HCT116 (cell line): Measurements from ENCODE around the gene NLRP1. TPM values are rescaled to one million over a fixed set of nuclear protein-coding genes. Genes with fewer than 3 reads are reported as not detected.

Experiments
- ATAC-seq: fragments of 200-7000 bp; cut with Tn5 transposase; 2 replicates; pipeline ENCODE4 v1.9.1; 2020; ENCODE audit warnings: mild to moderate bottlenecking, moderate library complexity
- BruUV-seq: library from RNA; stranded (reverse); fragments of 400-500 nt; replicated peaks from 2 replicates; lab custom pipeline; 2021; lab: Mats Ljungman, UMichigan
- CTCF ChIA-PET: fragments of 300-600 bp; sonication (Branson Sonifier 250); formaldehyde crosslinking; loops from one replicate; lab custom pipeline; 2021; ENCODE audit warnings: antibody characterized with exemption; lab: Charles Lee
- POLR2A ChIA-PET: fragments of 300-600, 350-600 bp; sonication (Branson Sonifier 250); formaldehyde crosslinking; loops from one replicate; lab custom pipeline; 2021; ENCODE audit warnings: antibody characterized with exemption; lab: Charles Lee
- RAD21 ChIA-PET, 2 experiments: fragments of 300-600 bp; sonication (Branson Sonifier 250); formaldehyde crosslinking; loops; one replicate each; lab custom pipeline; 2023; ENCODE audit warnings: low total read pairs in 2 of 2; ENCODE audit not compliant: uncharacterized antibody in 2 of 2, unreplicated experiment in 2 of 2, low non-redundant PET in 1 of 2; lab: Charles Lee
- DNase-seq: peaks from one replicate; pipeline ENCODE4 v3.0.0-alpha.2; 2010; ENCODE audit warnings: low read depth, low spot score
- H2AFZ ChIP-seq: fragments of 200-600 bp; shearing (Covaris generic), sonication (generic); 2 replicates; pipeline ENCODE4 v1.6.1; 2017; ENCODE audit warnings: low read depth, mixed run types, mixed read lengths, antibody characterized with exemption, low read length; ENCODE audit not compliant: poor library complexity, severe bottlenecking
- H3K27ac ChIP-seq: 2 replicates; pipeline ENCODE4 v1.5.1; 2012; ENCODE audit warnings: low read depth, low read length
- H3K27me3 ChIP-seq: fragments of 200-600 bp; sonication (generic); 2 replicates; pipeline ENCODE4 v1.6.1; 2016; ENCODE audit warnings: mixed run types, low read length, mixed read lengths; ENCODE audit not compliant: insufficient read depth
- H3K36me3 ChIP-seq, 2 experiments: fragments of 200-500 bp in 1 of 2; fragments of 200-600 bp in 1 of 2; sonication (Bioruptor generic) in 1 of 2; sonication (generic) in 1 of 2; 2 replicates each; pipeline versions ENCODE4 v1.5.1 to v1.6.1; 2014 to 2016; ENCODE audit warnings: low read length in 2 of 2, inconsistent platforms in 1 of 2, mixed read lengths in 1 of 2, mixed run types in 1 of 2; ENCODE audit not compliant: insufficient read depth in 2 of 2, control insufficient read depth in 1 of 2
- H3K4me1 ChIP-seq, 2 experiments: fragments of 200-600 bp in 1 of 2; sonication (generic) in 1 of 2; 2 replicates each; pipeline versions ENCODE4 v1.5.1 to v1.6.1; 2012 to 2017; ENCODE audit warnings: low read length in 2 of 2, inconsistent platforms in 1 of 2, mild to moderate bottlenecking in 1 of 2, mixed read lengths in 1 of 2, mixed run types in 1 of 2, moderate library complexity in 1 of 2; ENCODE audit not compliant: insufficient read depth in 2 of 2, control insufficient read depth in 1 of 2
- H3K4me2 ChIP-seq: fragments of 200-600 bp; sonication (generic); 2 replicates; pipeline ENCODE4 v1.6.1; 2017; ENCODE audit warnings: mixed run types, low read length, mixed read lengths
- H3K4me3 ChIP-seq, 2 experiments: fragments of 200-600 bp in 1 of 2; sonication (generic) in 1 of 2; replicated peaks in 1 of 2; 2 replicates each; pipeline ENCODE4 v1.5.1; 2011 to 2016; ENCODE audit warnings: low read length in 2 of 2, control low read depth in 1 of 2, low read depth in 1 of 2, mild to moderate bottlenecking in 1 of 2, mixed read lengths in 1 of 2, mixed run types in 1 of 2
- H3K79me2 ChIP-seq: fragments of 200-600 bp; sonication (generic); 2 replicates; pipeline ENCODE4 v1.6.1; 2017; ENCODE audit warnings: mild to moderate bottlenecking, mixed run types, low read length, moderate library complexity, mixed read lengths; ENCODE audit not compliant: insufficient read depth
- H3K9ac ChIP-seq: fragments of 200-600 bp; sonication (generic); 2 replicates; pipeline ENCODE4 v1.6.1; 2016; ENCODE audit warnings: low read length, mixed read lengths
- H3K9me2 ChIP-seq: fragments of 200-600 bp; sonication (generic), shearing (Covaris generic); 2 replicates; pipeline ENCODE4 v1.6.1; 2017; ENCODE audit warnings: mixed run types, mild to moderate bottlenecking, moderate library complexity; ENCODE audit not compliant: insufficient read depth
- H3K9me3 ChIP-seq, 2 experiments: fragments of 200-500 bp in 1 of 2; fragments of 200-600 bp in 1 of 2; sonication (Bioruptor generic) in 1 of 2; sonication (generic) in 1 of 2; 2 replicates each; pipeline ENCODE4 v1.6.1; 2014 to 2017; ENCODE audit warnings: low read length in 2 of 2, mixed read lengths in 2 of 2, inconsistent platforms in 1 of 2, low read depth in 1 of 2, mild to moderate bottlenecking in 1 of 2, mixed run types in 1 of 2, moderate library complexity in 1 of 2; ENCODE audit not compliant: control insufficient read depth in 1 of 2, insufficient read depth in 1 of 2
- H4K20me1 ChIP-seq: fragments of 200-600 bp; sonication (generic), shearing (Covaris generic); 2 replicates; pipeline ENCODE4 v1.6.1; 2017; ENCODE audit warnings: mixed run types, mild to moderate bottlenecking, moderate library complexity; ENCODE audit not compliant: insufficient read depth
- ATF3 ChIP-seq: IDR thresholded peaks from 2 replicates; pipeline ENCODE4 v1.6.1; 2012
- EGR1 ChIP-seq: IDR thresholded peaks from 2 replicates; pipeline ENCODE4 v1.6.1; 2012; ENCODE audit warnings: low read depth
- EZH2 ChIP-seq: fragments of 200-600 bp; sonication (generic); IDR thresholded peaks from 2 replicates; pipeline ENCODE4 v1.6.1; 2017; ENCODE audit warnings: antibody characterized with exemption, mixed run types
- FOSL1 ChIP-seq: IDR thresholded peaks from 2 replicates; pipeline ENCODE4 v1.6.1; 2012; ENCODE audit warnings: low read depth
- POLR2AphosphoS5 ChIP-seq: IDR thresholded peaks from 2 replicates; pipeline ENCODE4 v1.6.1; 2011; ENCODE audit warnings: mild to moderate bottlenecking, low read depth, low read length, moderate library complexity
- SRF ChIP-seq: IDR thresholded peaks from 2 replicates; pipeline ENCODE4 v1.6.1; 2012; ENCODE audit warnings: low read depth
- YY1 ChIP-seq: IDR thresholded peaks from 2 replicates; pipeline ENCODE4 v1.6.1; 2011; ENCODE audit warnings: low read length, low read depth, moderate library complexity, mild to moderate bottlenecking; ENCODE audit not compliant: insufficient replicate concordance; ENCODE audit errors: extremely low read depth
- ZNF274 ChIP-seq: fragments of 200-500 bp; sonication (Bioruptor generic); IDR thresholded peaks from 2 replicates; pipeline ENCODE4 v1.6.1; 2014; ENCODE audit warnings: mild to moderate bottlenecking, low read depth, low read length, inconsistent platforms
- intact Hi-C: fragments of 100-400 bp; cut with micrococcal nuclease; formaldehyde crosslinking; loops from 2 replicates; pipeline ENCODE4 v1.10.0; 2022
- total RNA-seq: library from RNA; stranded (reverse); gene quantifications from one replicate; pipeline ENCODE4 v1.2.1, GENCODE V29; 2021; ENCODE audit not compliant: unreplicated experiment
- TF ChIP-seq, protein P1 (sequence below): IDR thresholded peaks from 2 replicates; pipeline ENCODE4 v1.6.1; 2012; ENCODE audit warnings: low read depth
- TF ChIP-seq, protein P2 (sequence below): IDR thresholded peaks from 2 replicates; pipeline ENCODE4 v1.6.1; 2011; ENCODE audit warnings: mild to moderate bottlenecking, low read length, moderate library complexity; ENCODE audit not compliant: insufficient replicate concordance; ENCODE audit errors: extremely low read depth

Gene NLRP1
- total RNA-seq, 1 experiment from 2014 or later: 7.2 TPM

DNA sequence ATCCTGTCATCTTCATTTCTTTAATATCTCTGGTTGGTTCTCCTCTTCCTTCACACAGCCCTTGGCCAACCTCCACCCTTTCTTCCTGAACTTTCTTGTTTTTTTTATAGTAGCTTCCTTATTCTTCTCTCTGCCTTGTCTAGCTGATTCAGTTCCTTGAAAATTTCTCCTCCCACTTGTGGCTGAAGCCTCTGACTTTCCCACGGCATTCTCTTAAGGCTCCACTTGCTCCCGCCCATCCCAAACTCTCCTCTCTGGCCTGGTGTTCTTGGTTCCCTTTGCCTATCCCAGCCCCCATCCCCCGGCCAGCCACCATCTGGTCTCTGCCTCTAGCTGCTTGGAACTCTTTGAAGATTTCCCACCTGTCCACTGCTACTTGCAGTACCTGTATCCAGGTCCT lies 29.1 kb downstream of the NLRP1 start (continued):
- TF ChIP-seq, protein P1, sequence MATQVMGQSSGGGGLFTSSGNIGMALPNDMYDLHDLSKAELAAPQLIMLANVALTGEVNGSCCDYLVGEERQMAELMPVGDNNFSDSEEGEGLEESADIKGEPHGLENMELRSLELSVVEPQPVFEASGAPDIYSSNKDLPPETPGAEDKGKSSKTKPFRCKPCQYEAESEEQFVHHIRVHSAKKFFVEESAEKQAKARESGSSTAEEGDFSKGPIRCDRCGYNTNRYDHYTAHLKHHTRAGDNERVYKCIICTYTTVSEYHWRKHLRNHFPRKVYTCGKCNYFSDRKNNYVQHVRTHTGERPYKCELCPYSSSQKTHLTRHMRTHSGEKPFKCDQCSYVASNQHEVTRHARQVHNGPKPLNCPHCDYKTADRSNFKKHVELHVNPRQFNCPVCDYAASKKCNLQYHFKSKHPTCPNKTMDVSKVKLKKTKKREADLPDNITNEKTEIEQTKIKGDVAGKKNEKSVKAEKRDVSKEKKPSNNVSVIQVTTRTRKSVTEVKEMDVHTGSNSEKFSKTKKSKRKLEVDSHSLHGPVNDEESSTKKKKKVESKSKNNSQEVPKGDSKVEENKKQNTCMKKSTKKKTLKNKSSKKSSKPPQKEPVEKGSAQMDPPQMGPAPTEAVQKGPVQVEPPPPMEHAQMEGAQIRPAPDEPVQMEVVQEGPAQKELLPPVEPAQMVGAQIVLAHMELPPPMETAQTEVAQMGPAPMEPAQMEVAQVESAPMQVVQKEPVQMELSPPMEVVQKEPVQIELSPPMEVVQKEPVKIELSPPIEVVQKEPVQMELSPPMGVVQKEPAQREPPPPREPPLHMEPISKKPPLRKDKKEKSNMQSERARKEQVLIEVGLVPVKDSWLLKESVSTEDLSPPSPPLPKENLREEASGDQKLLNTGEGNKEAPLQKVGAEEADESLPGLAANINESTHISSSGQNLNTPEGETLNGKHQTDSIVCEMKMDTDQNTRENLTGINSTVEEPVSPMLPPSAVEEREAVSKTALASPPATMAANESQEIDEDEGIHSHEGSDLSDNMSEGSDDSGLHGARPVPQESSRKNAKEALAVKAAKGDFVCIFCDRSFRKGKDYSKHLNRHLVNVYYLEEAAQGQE: no peak
- TF ChIP-seq ZNF274: no peak
- TF ChIP-seq, all 23 proteins: peak for 0

GRCh38 chr17:5553479-5553878 lies 30.8 kb downstream of the NLRP1 start:
- Histone ChIP-seq H3K36me3 (no peaks in the 10 kb centered on the region), H2AFZ (no peak overlapping the region), H3K79me2 (no peaks in the 10 kb centered on the region), H3K4me3 (no peak overlapping the region), H3K9ac (no peak overlapping the region), H3K27me3 (no peaks in the 10 kb centered on the region)
- intact Hi-C loops: no loop called here
- TF ChIP-seq EZH2 (no peak), ATF3 (no peak), FOSL1 (no peak), POLR2AphosphoS5 (no peak), SRF (no peak), EGR1 (no peak), YY1 (no peak)
- TF ChIP-seq, protein P2, sequence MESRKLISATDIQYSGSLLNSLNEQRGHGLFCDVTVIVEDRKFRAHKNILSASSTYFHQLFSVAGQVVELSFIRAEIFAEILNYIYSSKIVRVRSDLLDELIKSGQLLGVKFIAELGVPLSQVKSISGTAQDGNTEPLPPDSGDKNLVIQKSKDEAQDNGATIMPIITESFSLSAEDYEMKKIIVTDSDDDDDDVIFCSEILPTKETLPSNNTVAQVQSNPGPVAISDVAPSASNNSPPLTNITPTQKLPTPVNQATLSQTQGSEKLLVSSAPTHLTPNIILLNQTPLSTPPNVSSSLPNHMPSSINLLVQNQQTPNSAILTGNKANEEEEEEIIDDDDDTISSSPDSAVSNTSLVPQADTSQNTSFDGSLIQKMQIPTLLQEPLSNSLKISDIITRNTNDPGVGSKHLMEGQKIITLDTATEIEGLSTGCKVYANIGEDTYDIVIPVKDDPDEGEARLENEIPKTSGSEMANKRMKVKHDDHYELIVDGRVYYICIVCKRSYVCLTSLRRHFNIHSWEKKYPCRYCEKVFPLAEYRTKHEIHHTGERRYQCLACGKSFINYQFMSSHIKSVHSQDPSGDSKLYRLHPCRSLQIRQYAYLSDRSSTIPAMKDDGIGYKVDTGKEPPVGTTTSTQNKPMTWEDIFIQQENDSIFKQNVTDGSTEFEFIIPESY: no peak
- TF ChIP-seq, all 23 proteins: peak for 0
- H3K9me3 ChIP-seq: no peaks in the 10 kb centered on the region
- no TSS peak for BruUV-seq
- RAD21 ChIA-PET: no interaction called here
- ATAC-seq (no peak), DNase-seq (no peak)
- H4K20me1 ChIP-seq: no peaks in the 10 kb centered on the region
- no peaks in the 10 kb centered on the region for H3K9me2 ChIP-seq
- POLR2A ChIA-PET: no interaction called here
- H3K27ac ChIP-seq: no peak overlapping the region
- CTCF ChIA-PET: no interaction called here
- peaks cover 0 to 13% of the 10 kb centered on the region in 2 experiments; a peak in 2 of 4 replicates for H3K4me1 ChIP-seq
- H3K4me2 ChIP-seq: no peak overlapping the region
